H9 (cell line): ENCODE results near the gene PCNX2. TPM values are rescaled to one million over a fixed set of nuclear protein-coding genes. Genes with fewer than 3 reads are reported as not detected.

Experiments used
- DNase-seq: peaks from one replicate; pipeline ENCODE4 v3.0.0-alpha.2; 2017
- H2AFZ ChIP-seq: one replicate; pipeline ENCODE4 v1.6.1; 2013; ENCODE audit warnings: mild to moderate bottlenecking, low read length, control low read depth, moderate library complexity
- H2AK5ac ChIP-seq: 2 replicates; pipeline ENCODE4 v1.6.1; 2013; ENCODE audit warnings: low read length, control low read depth, mixed read lengths; ENCODE audit not compliant: insufficient read length
- H2BK120ac ChIP-seq: one replicate; pipeline ENCODE4 v1.6.1; 2013; ENCODE audit warnings: low read depth, mild to moderate bottlenecking, low read length, control low read depth, inconsistent platforms; ENCODE audit not compliant: poor library complexity, severe bottlenecking
- H2BK12ac ChIP-seq: 2 replicates; pipeline ENCODE4 v1.6.1; 2013; ENCODE audit warnings: low read length, control low read depth, mixed read lengths, low read depth; ENCODE audit not compliant: insufficient read length
- H2BK15ac ChIP-seq: 2 replicates; pipeline ENCODE4 v1.6.1; 2013; ENCODE audit warnings: low read depth, low read length, control low read depth
- H2BK20ac ChIP-seq: one replicate; pipeline ENCODE4 v1.6.1; 2013; ENCODE audit warnings: low read depth, mild to moderate bottlenecking, low read length, control low read depth, inconsistent platforms; ENCODE audit not compliant: poor library complexity, severe bottlenecking
- H2BK5ac ChIP-seq: 2 replicates; pipeline ENCODE4 v1.6.1; 2013; ENCODE audit warnings: low read length, control low read depth, mixed read lengths; ENCODE audit not compliant: insufficient read length
- H3K14ac ChIP-seq: 2 replicates; pipeline ENCODE4 v1.6.1; 2013; ENCODE audit warnings: low read length, control low read depth; ENCODE audit not compliant: insufficient read depth
- H3K18ac ChIP-seq: 2 replicates; pipeline ENCODE4 v1.6.1; 2013; ENCODE audit warnings: low read depth, mild to moderate bottlenecking, mixed read lengths, low read length, control low read depth; ENCODE audit not compliant: insufficient read length
- H3K23ac ChIP-seq: 2 replicates; pipeline ENCODE4 v1.6.1; 2013; ENCODE audit warnings: low read length, control low read depth, mixed read lengths, low read depth; ENCODE audit not compliant: insufficient read length
- H3K23me2 ChIP-seq: 2 replicates; pipeline ENCODE4 v1.6.1; 2013; ENCODE audit warnings: low read depth, mild to moderate bottlenecking, mixed read lengths, low read length, control low read depth; ENCODE audit not compliant: insufficient read length, poor library complexity, severe bottlenecking
- H3K27ac ChIP-seq: 2 replicates; pipeline ENCODE4 v1.5.1; 2013; ENCODE audit warnings: low read length, control low read depth, mixed read lengths, low read depth; ENCODE audit not compliant: insufficient read length
- H3K27me3 ChIP-seq: 2 replicates; pipeline ENCODE4 v1.6.1; 2013; ENCODE audit warnings: low read length, control low read depth, inconsistent platforms; ENCODE audit not compliant: insufficient read depth
- H3K4ac ChIP-seq: 2 replicates; pipeline ENCODE4 v1.6.1; 2013; ENCODE audit warnings: low read depth, mild to moderate bottlenecking, control low read depth, inconsistent platforms, low read length, moderate library complexity
- H3K4me1 ChIP-seq: 2 replicates; pipeline ENCODE4 v1.6.1; 2013; ENCODE audit warnings: low read length, control low read depth, inconsistent platforms; ENCODE audit not compliant: insufficient read depth
- H3K4me2 ChIP-seq: 2 replicates; pipeline ENCODE4 v1.6.1; 2013; ENCODE audit warnings: low read length, control low read depth, mixed read lengths; ENCODE audit not compliant: insufficient read length, insufficient read depth
- H3K56ac ChIP-seq: 2 replicates; pipeline ENCODE4 v1.6.1; 2013; ENCODE audit warnings: low read depth, mild to moderate bottlenecking, mixed read lengths, low read length, control low read depth; ENCODE audit not compliant: insufficient read length
- H3K79me1 ChIP-seq: 2 replicates; pipeline ENCODE4 v1.6.1; 2013; ENCODE audit warnings: low read depth, mild to moderate bottlenecking, moderate library complexity, low read length, control low read depth, inconsistent platforms; ENCODE audit not compliant: insufficient read depth, poor library complexity, severe bottlenecking
- H3K79me2 ChIP-seq: 2 replicates; pipeline ENCODE4 v1.6.1; 2013; ENCODE audit warnings: low read length, control low read depth, inconsistent platforms; ENCODE audit not compliant: insufficient read depth
- H3K9ac ChIP-seq: 2 replicates; pipeline ENCODE4 v1.6.1; 2013; ENCODE audit warnings: low read length, control low read depth, mixed read lengths; ENCODE audit not compliant: insufficient read length; ENCODE audit errors: extremely low read depth
- H3K9me3 ChIP-seq: one replicate; pipeline ENCODE4 v1.6.1; 2013; ENCODE audit warnings: low read depth, low read length, inconsistent platforms; ENCODE audit not compliant: control insufficient read depth
- H3T11ph ChIP-seq: one replicate; pipeline ENCODE4 v1.6.1; 2013; ENCODE audit warnings: mild to moderate bottlenecking, low read length, control low read depth, inconsistent platforms
- H4K20me1 ChIP-seq: one replicate; pipeline ENCODE4 v1.6.1; 2013; ENCODE audit not compliant: control insufficient read depth, insufficient read length, insufficient read depth
- H4K5ac ChIP-seq: 2 replicates; pipeline ENCODE4 v1.6.1; 2013; ENCODE audit warnings: low read depth, mild to moderate bottlenecking, mixed read lengths, low read length, control low read depth; ENCODE audit not compliant: insufficient read length
- H4K8ac ChIP-seq: replicated peaks from 2 replicates; pipeline ENCODE4 v1.6.1; 2013; ENCODE audit warnings: low read length, control low read depth, mixed read lengths, low read depth; ENCODE audit not compliant: insufficient read length
- H4K91ac ChIP-seq: 2 replicates; pipeline ENCODE4 v1.6.1; 2013; ENCODE audit warnings: low read depth, mild to moderate bottlenecking, moderate library complexity, mixed read lengths, low read length, control low read depth; ENCODE audit not compliant: insufficient read length
- H3K27ac Mint-ChIP-seq, 3 experiments: 2 replicates in 2 of 3; 3 replicates in 1 of 3; pipeline ENCODE4 v1.8.0; 2020 to 2021; ENCODE audit warnings: mixed read lengths in 3 of 3, mild to moderate bottlenecking in 1 of 3, moderate library complexity in 1 of 3
- H3K27me3 Mint-ChIP-seq: 2 replicates; pipeline ENCODE4 v1.8.0; 2021; ENCODE audit warnings: low read depth, mild to moderate bottlenecking, moderate library complexity, mixed read lengths
- H3K36me3 Mint-ChIP-seq, 3 experiments: 2 replicates in 2 of 3; 3 replicates in 1 of 3; pipeline ENCODE4 v1.8.0; 2020 to 2021; ENCODE audit warnings: low read depth in 3 of 3, mixed read lengths in 3 of 3; ENCODE audit not compliant: insufficient read depth in 1 of 3
- H3K4me1 Mint-ChIP-seq, 2 experiments: 2 replicates each; pipeline ENCODE4 v1.8.0; 2020; ENCODE audit warnings: mixed read lengths in 2 of 2
- H3K4me3 Mint-ChIP-seq, 2 experiments: 2 replicates in 1 of 2; 3 replicates in 1 of 2; pipeline ENCODE4 v1.8.0; 2020 to 2021; ENCODE audit warnings: mild to moderate bottlenecking in 2 of 2, mixed read lengths in 2 of 2, moderate library complexity in 1 of 2
- H3K9me3 Mint-ChIP-seq, 2 experiments: 2 replicates in 1 of 2; 3 replicates in 1 of 2; pipeline ENCODE4 v1.8.0; 2020; ENCODE audit warnings: mild to moderate bottlenecking in 2 of 2, mixed read lengths in 2 of 2, moderate library complexity in 1 of 2
- CTCF ChIP-seq: fragments of 200-600 bp; sonication (generic); conservative IDR thresholded peaks from 3 replicates; pipeline ENCODE4 v1.8.0; 2021; ENCODE audit warnings: antibody characterized with exemption, mild to moderate bottlenecking
- WGBS: extraction: QIAGEN DNeasy Blood & Tissue Kit; methylation state at CpG from one replicate; pipeline ENCODE4 v1.1.7; 2013; ENCODE audit warnings: missing lambda C conversion rate, low lambda C conversion rate, mixed read lengths; ENCODE audit not compliant: insufficient read length; ENCODE audit errors: extremely low coverage; 5-methylcytosine and 5-hydroxymethylcytosine counted together
- total RNA-seq: library from RNA; stranded (reverse); gene quantifications from 2 replicates; pipeline ENCODE4 v1.2.1, GENCODE V29; 2021

Gene PCNX2
- total RNA-seq, 1 experiment from 2014 or later, result 45.1 TPM

GRCh38 chr1:233088613-233089012 is 206.9 kb downstream of the PCNX2 start:
- Histone ChIP-seq H2BK5ac (no peak overlapping the region), H3K23me2 (no peaks in the 10 kb centered on the region), H3K79me1 (no peaks in the 10 kb centered on the region), H2BK12ac (no peak overlapping the region), H2BK20ac (no peak overlapping the region), H2AFZ (no peak overlapping the region), H3K79me2 (no peaks in the 10 kb centered on the region), H4K91ac (no peak overlapping the region), H4K8ac (no peak overlapping the region), H3T11ph (no peak overlapping the region), H2AK5ac (no peak overlapping the region), H3K4me2 (no peak overlapping the region), H2BK120ac (no peak overlapping the region), H3K18ac (no peak overlapping the region), H3K9ac (no peak overlapping the region), H4K5ac (no peak overlapping the region), H3K4me1 (no peaks in the 10 kb centered on the region; the same call in 1 of the 2 replicates), H3K9me3 (no peaks in the 10 kb centered on the region), H4K20me1 (no peaks in the 10 kb centered on the region), H3K56ac (no peak overlapping the region), H2BK15ac (no peak overlapping the region), H3K27me3 (no peaks in the 10 kb centered on the region), H3K27ac (no peak overlapping the region), H3K23ac (no peak overlapping the region), H3K14ac (no peak overlapping the region), H3K4ac (no peak overlapping the region)
- H3K27me3 Mint-ChIP-seq, result no peaks in the 10 kb centered on the region
- H3K4me1 Mint-ChIP-seq, result peaks cover 10 to 11% of the 10 kb centered on the region in 2 experiments
- DNase-seq, result no peak
- no CpG with 5 or more reads among the region's 6 CpGs for WGBS
- no peak for TF ChIP-seq CTCF
- no peaks in the 10 kb centered on the region for H3K9me3 Mint-ChIP-seq
- no peak overlapping the region for H3K4me3 Mint-ChIP-seq
- peaks cover 34 to 41% (median 36%) of the 10 kb centered on the region in 3 experiments; a peak in 6 of 7 replicates for H3K36me3 Mint-ChIP-seq
- H3K27ac Mint-ChIP-seq, result peak overlapping the region; percentile 65 to 87 (median 85); a peak in 6 of 7 replicates
